Omental fat pad (tissue), 4 donors: ENCODE data around the gene SMC3. TPM values are rescaled to one million over a fixed set of nuclear protein-coding genes. Genes with fewer than 3 reads are reported as not detected.

Experiments used
- ATAC-seq: fragments of 150-250 bp; one replicate; pipeline ENCODE4 v1.9.1; 2016; ENCODE audit warnings: mild to moderate bottlenecking, moderate library complexity; ENCODE audit not compliant: low FRiP score
- DNase-seq: peaks from one replicate; pipeline ENCODE4 v3.0.0-alpha.2; 2019; ENCODE audit warnings: low spot score
- CTCF ChIP-seq, 3 donors: fragments of 450-650 bp; IDR thresholded peaks; one replicate each; pipeline ENCODE4 v1.5.1; 2016 to 2017; ENCODE audit warnings: antibody characterized with exemption in 3 of 3, mild to moderate bottlenecking in 3 of 3, moderate library complexity in 2 of 3
- total RNA-seq, 4 donors: library from RNA; depleted of rRNA; stranded (reverse); fragments of >200 nt; gene quantifications; one replicate each; pipeline ENCODE4 v1.1.0, GENCODE V29; 2016

Gene SMC3
- total RNA-seq, 4 donors from 2014 or later, result 19.6 to 32.0 (median 25.2) TPM

- DNase-seq (no peak), ATAC-seq (no peak)
- TF ChIP-seq CTCF (IDR thresholded peaks at IDR 0.05), result no peak
These were observed 57.9 kb downstream of the SMC3 start for GRCh38 chr10:110625356-110625894.

GRCh38 chr10:110625951-110626855, 58.7 kb downstream of the SMC3 start:
- no peak for TF ChIP-seq CTCF (IDR thresholded peaks at IDR 0.05)
- no peak for DNase-seq
- ATAC-seq, result no peak

GRCh38 chr10:110628161-110628560, 60.7 kb downstream of the SMC3 start:
- ATAC-seq, result no peak
- DNase-seq, result no peak
- no peak for TF ChIP-seq CTCF (IDR thresholded peaks at IDR 0.05)

GRCh38 chr10:110629680-110630191, 62.2 kb downstream of the SMC3 start:
- no peak for ATAC-seq
- no peak for DNase-seq
- TF ChIP-seq CTCF (IDR thresholded peaks at IDR 0.05), result no peak

GRCh38 chr10:110631934-110632333, 64.4 kb downstream of the SMC3 start:
- DNase-seq, result no peak
- no peak for TF ChIP-seq CTCF (IDR thresholded peaks at IDR 0.05)
- no peak for ATAC-seq

- no peak for DNase-seq
- TF ChIP-seq CTCF (IDR thresholded peaks at IDR 0.05), result no peak
- ATAC-seq, result no peak
These were observed 65.2 kb downstream of the SMC3 start for GRCh38 chr10:110632591-110633215.
